Lung (tissue), 12 donors: ENCODE results near the gene DARS1. TPM values are rescaled to one million over a fixed set of nuclear protein-coding genes. Genes with fewer than 3 reads are reported as not detected.

Experiments used
- ATAC-seq: fragments of 200-7000 bp; cut with Tn5 transposase; one replicate; pipeline ENCODE4 v1.9.1; 2020; ENCODE audit warnings: moderate number of reproducible peaks; ENCODE audit not compliant: insufficient read depth, low FRiP score
- DNase-seq, 3 donors: peaks; one replicate each; pipeline ENCODE4 v3.0.0-alpha.2; 2013 to 2017
- H3K27ac ChIP-seq, 2 donors: one replicate each; pipeline ENCODE4 v1.5.1; 2013; ENCODE audit warnings: mild to moderate bottlenecking in 2 of 2, moderate library complexity in 2 of 2, control low read depth in 1 of 2, inconsistent platforms in 1 of 2, low read depth in 1 of 2, low read length in 1 of 2
- H3K27me3 ChIP-seq, 3 donors: one replicate each; pipeline ENCODE4 v1.5.1; 2013; ENCODE audit warnings: low read length in 2 of 3; ENCODE audit not compliant: control insufficient read depth in 3 of 3, insufficient read depth in 3 of 3
- H3K36me3 ChIP-seq, 4 donors: one replicate each; pipeline ENCODE4 v1.5.1; 2013; ENCODE audit warnings: low read length in 4 of 4, mild to moderate bottlenecking in 1 of 4, moderate library complexity in 1 of 4; ENCODE audit not compliant: control insufficient read depth in 4 of 4, insufficient read depth in 4 of 4
- H3K4me1 ChIP-seq, 5 donors: one replicate each; pipeline ENCODE4 v1.5.1; 2013; ENCODE audit warnings: low read length in 5 of 5, mild to moderate bottlenecking in 2 of 5, moderate library complexity in 1 of 5; ENCODE audit not compliant: control insufficient read depth in 5 of 5, insufficient read depth in 5 of 5
- H3K4me3 ChIP-seq: one replicate; pipeline ENCODE4 v1.5.1; 2013; ENCODE audit warnings: mild to moderate bottlenecking, control low read depth, moderate library complexity
- H3K9ac ChIP-seq, 2 donors: one replicate each; pipeline ENCODE4 v1.5.1; 2013; ENCODE audit warnings: low read length in 2 of 2, control low read depth in 1 of 2; ENCODE audit not compliant: insufficient read depth in 1 of 2
- H3K9me3 ChIP-seq, 4 donors: one replicate each; pipeline ENCODE4 v1.5.1; 2013; ENCODE audit warnings: low read length in 3 of 4, mild to moderate bottlenecking in 1 of 4, moderate library complexity in 1 of 4; ENCODE audit not compliant: control insufficient read depth in 4 of 4, insufficient read depth in 3 of 4
- WGBS, 2 donors: extraction: QIAGEN DNeasy Blood & Tissue Kit; methylation state at CpG; one replicate each; pipeline ENCODE4 v1.1.7; 2013; 5-methylcytosine and 5-hydroxymethylcytosine counted together
- polyA plus RNA-seq, 2 donors: library from polyadenylated mRNA; stranded (reverse); fragments of 200-250 nt; gene quantifications; one replicate each; pipeline ENCODE4 v1.2.1, GENCODE V29; 2013
- total RNA-seq, 2 donors: library from RNA; depleted of rRNA in 1 of 2; stranded (reverse); fragments of >200 nt in 1 of 2; gene quantifications; one replicate each; pipeline ENCODE4 v1.2.1, GENCODE V29; 2014 to 2021
- TF ChIP-seq, protein P1 (sequence below): IDR thresholded peaks from 2 replicates; pipeline ENCODE4 v1.5.1; 2012; ENCODE audit warnings: mild to moderate bottlenecking; ENCODE audit errors: control extremely low read depth, extremely low read depth
- donor health status: control.
- donor health status: control.
- donor health status: Bipolar disorder and iron deficiency.
- donor health status: healthy.
- donor health status: DM: yes; HTN: yes; CAD: no.

The DARS1 gene
- total and polyA plus RNA-seq, 4 donors = 47.2 to 77.9 (median 58.7) TPM

DNA sequence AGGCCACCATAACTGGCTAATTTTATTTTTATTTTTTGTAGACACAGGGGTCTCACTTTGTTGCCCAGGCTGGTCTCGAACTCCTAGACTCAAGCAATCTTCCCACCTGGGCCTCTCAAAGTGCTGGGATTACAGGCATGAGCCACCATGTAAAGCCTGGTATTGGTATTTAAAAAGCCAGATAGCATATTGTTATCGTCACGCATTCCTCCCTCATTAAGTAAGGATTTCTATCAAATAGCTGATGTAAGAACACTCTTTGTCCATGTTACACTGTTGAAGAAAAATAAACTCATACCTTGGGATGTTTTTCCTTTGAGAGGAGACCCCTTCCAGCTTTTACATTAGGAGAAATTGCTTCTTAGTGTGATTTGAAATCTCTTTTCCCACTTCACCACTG is 39.2 kb upstream of the DARS1 start:
- H3K36me3 ChIP-seq = no peaks in the 10 kb centered on the region
- no peak overlapping the region for H3K9ac ChIP-seq
- no peak overlapping the region for H3K4me3 ChIP-seq
- H3K27ac ChIP-seq = no peak overlapping the region
- 95 to 100% methylated on average over 3 of the region's 3 CpGs for WGBS, 2 donors
- no peaks in the 10 kb centered on the region for H3K27me3 ChIP-seq
- no peaks in the 10 kb centered on the region for H3K9me3 ChIP-seq
- no peak for ATAC-seq
- TF ChIP-seq, protein P1, sequence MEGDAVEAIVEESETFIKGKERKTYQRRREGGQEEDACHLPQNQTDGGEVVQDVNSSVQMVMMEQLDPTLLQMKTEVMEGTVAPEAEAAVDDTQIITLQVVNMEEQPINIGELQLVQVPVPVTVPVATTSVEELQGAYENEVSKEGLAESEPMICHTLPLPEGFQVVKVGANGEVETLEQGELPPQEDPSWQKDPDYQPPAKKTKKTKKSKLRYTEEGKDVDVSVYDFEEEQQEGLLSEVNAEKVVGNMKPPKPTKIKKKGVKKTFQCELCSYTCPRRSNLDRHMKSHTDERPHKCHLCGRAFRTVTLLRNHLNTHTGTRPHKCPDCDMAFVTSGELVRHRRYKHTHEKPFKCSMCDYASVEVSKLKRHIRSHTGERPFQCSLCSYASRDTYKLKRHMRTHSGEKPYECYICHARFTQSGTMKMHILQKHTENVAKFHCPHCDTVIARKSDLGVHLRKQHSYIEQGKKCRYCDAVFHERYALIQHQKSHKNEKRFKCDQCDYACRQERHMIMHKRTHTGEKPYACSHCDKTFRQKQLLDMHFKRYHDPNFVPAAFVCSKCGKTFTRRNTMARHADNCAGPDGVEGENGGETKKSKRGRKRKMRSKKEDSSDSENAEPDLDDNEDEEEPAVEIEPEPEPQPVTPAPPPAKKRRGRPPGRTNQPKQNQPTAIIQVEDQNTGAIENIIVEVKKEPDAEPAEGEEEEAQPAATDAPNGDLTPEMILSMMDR = no peak
- no peak for DNase-seq
- peaks cover 0 to 10% (median 5%) of the 10 kb centered on the region in 5 donors for H3K4me1 ChIP-seq

DNA sequence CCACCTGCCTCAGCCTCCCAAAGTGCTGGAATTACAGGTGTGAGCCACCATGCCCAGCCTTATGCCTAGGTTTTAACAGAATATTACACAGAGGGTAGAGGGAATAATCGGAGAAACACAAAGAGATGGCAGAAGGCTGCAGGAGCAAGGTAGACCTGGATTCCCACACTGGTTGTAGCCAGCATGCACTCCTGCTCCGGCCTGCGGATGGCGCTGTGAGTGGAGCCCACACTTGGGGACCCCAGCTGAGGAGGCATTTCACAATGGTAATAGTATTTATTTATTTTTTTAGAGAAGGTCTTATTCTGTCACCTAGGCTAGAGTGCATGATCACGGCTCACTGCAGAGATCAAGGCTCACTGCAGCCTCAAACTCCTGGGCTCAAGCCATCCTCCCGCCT is 38.8 kb upstream of the DARS1 start:
- no peak for DNase-seq
- H3K27ac ChIP-seq = no peak overlapping the region
- H3K27me3 ChIP-seq = no peaks in the 10 kb centered on the region
- H3K4me3 ChIP-seq = no peak overlapping the region
- no peak for ATAC-seq
- H3K9ac ChIP-seq = no peak overlapping the region
- 96 to 97% methylated on average over 6 of the region's 6 CpGs for whole genome bisulfite sequencing, 2 donors
- peaks cover 0 to 10% (median 5%) of the 10 kb centered on the region in 5 donors for H3K4me1 ChIP-seq
- H3K9me3 ChIP-seq = no peaks in the 10 kb centered on the region
- no peaks in the 10 kb centered on the region for H3K36me3 ChIP-seq
- TF ChIP-seq, protein P1 = no peak

DNA sequence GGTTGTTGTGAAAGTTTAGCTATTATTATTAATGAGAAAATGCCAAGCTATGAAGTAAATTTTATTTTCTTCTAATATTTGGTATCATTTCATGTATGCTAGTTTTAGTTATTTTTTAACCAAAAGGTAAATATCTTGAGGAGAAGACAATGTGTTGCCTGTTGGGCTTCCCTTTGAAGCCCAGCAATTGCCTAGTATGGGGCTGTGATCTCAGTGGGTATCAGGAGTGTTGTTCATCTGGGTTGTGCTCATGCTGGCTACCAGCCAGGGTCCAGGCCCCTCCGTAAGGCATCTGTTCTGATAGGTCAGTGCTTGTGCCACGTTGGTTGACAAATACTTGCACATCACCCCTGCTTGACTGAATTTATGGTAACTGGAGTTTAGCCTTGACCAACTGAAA is 38.0 kb upstream of the DARS1 start:
- DNase-seq (peak in 1 of 3 donors; percentile 22), ATAC-seq (no peak)
- Histone ChIP-seq H3K27me3 (no peaks in the 10 kb centered on the region), H3K27ac (no peak overlapping the region), H3K36me3 (no peaks in the 10 kb centered on the region), H3K9me3 (no peaks in the 10 kb centered on the region), H3K4me1 (peaks cover 0 to 10% (median 5%) of the 10 kb centered on the region in 5 donors), H3K9ac (no peak overlapping the region), H3K4me3 (no peak overlapping the region)
- 31 to 82% methylated on average over 2 of the region's 2 CpGs for WGBS, 2 donors
- TF ChIP-seq, protein P1 = no peak
